Measurements from ENCODE around the gene RSBN1L. TPM values are rescaled to one million over a fixed set of nuclear protein-coding genes. Genes with fewer than 3 reads are reported as not detected.

The RSBN1L gene
- total and polyA plus RNA-seq, 2 of the 8 experiments (the other 6 are each of a cell fraction or from before 2014, with no cell fraction given) = 4.1 to 22.1 TPM

- no peak for TF ChIP-seq E2F6 (IDR thresholded peaks at IDR 0.05)
- TF ChIP-seq TEAD4 (IDR thresholded peaks at IDR 0.05; ENCODE audit: low read depth, low read length) = no peak
- TF ChIP-seq RAD21 (IDR thresholded peaks at IDR 0.05 in 1 of 2, conservative IDR thresholded peaks at IDR 0.05 in 1 of 2; ENCODE audit: low read depth in 2 of 2, low read length in 2 of 2) = peak; percentile 70 to 80
Observed at GRCh38 chr7:77657427-77658224, 38.6 kb upstream of the RSBN1L start (continued).

All from H1 (cell line).